Lower leg skin (tissue), 4 donors: ENCODE measurements around the gene FUT2. TPM values are rescaled to one million over a fixed set of nuclear protein-coding genes. Genes with fewer than 3 reads are reported as not detected.
"Not testable (repeated sequence)": the region's sequence is repeated elsewhere in the genome, so short reads cannot be mapped to it uniquely, and the experiment has no call there.

Experiments
- DNase-seq, 2 donors: peaks; one replicate each; pipeline ENCODE4 v3.0.0-alpha.2; 2019; ENCODE audit warnings: low spot score in 2 of 2
- H3K4me3 ChIP-seq: fragments of 200-600 bp; sonication (generic); 2 replicates; pipeline ENCODE4 v1.5.1; 2017; ENCODE audit warnings: mild to moderate bottlenecking, low read depth; ENCODE audit not compliant: poor library complexity, severe bottlenecking
- CTCF ChIP-seq, 3 donors: fragments of 450-650 bp; IDR thresholded peaks; one replicate each; pipeline ENCODE4 v1.5.1; 2016; ENCODE audit warnings: antibody characterized with exemption in 3 of 3, mild to moderate bottlenecking in 3 of 3, moderate library complexity in 2 of 3
- POLR2A ChIP-seq, 2 donors: fragments of 450-650 bp; IDR thresholded peaks; one replicate each; pipeline ENCODE4 v1.6.1; 2016 to 2017; ENCODE audit warnings: antibody characterized with exemption in 2 of 2, mild to moderate bottlenecking in 1 of 2, moderate library complexity in 1 of 2
- WGBS, 2 donors: methylation state at CpG; one replicate each; pipeline ENCODE4 v1.1.5; 2018; 5-methylcytosine and 5-hydroxymethylcytosine counted together
- intact Hi-C: fragments of 100-400 bp; cut with DNase I; formaldehyde crosslinking; loops from one replicate; pipeline ENCODE4 v1.15.0; 2023; ENCODE audit warnings: low total_unique reads
- total RNA-seq, 4 donors: library from RNA; depleted of rRNA; stranded (reverse); fragments of >200 nt; gene quantifications; one replicate each; pipeline ENCODE4 v1.1.0, GENCODE V29; 2016

FUT2 gene
- total RNA-seq, 4 donors from 2014 or later = 8.5 to 14.9 (median 11.5) TPM

- WGBS, 2 donors = 16 to 23% methylated on average over 14 to 23 of the region's 24 CpGs
- TF ChIP-seq CTCF (IDR thresholded peaks at IDR 0.05) (no peak), POLR2A (IDR thresholded peaks at IDR 0.05) (no peak)
Measured at GRCh38 chr19:48716562-48717291, 21.0 kb downstream of the FUT2 start.

GRCh38 chr19:48718106-48718505 lies 22.3 kb downstream of the FUT2 start:
- 95 to 98% methylated on average over 13 of the region's 13 CpGs for WGBS, 2 donors
- H3K4me3 ChIP-seq, DNase-seq, intact Hi-C loops: not testable (repeated sequence)

More at GRCh38 chr19:48716562-48717291, 21.0 kb downstream of the FUT2 start:
- no peak for DNase-seq
- no peak overlapping the region for H3K4me3 ChIP-seq
- intact Hi-C loops = no loop called here

- WGBS, 2 donors = 75 to 79% methylated on average over 15 of the region's 15 CpGs
- TF ChIP-seq CTCF (IDR thresholded peaks at IDR 0.05) = no peak
- no peak for TF ChIP-seq POLR2A (IDR thresholded peaks at IDR 0.05)
- no peak overlapping the region for H3K4me3 ChIP-seq
- no peak for DNase-seq
- intact Hi-C loops = no loop called here
Measured at GRCh38 chr19:48718711-48719231, 23.0 kb downstream of the FUT2 start.

- no peak for DNase-seq
- no peak within 1 kb of the TSS for H3K4me3 ChIP-seq
- WGBS, 2 donors = 75 to 82% methylated on average over 31 to 33 of the region's 33 CpGs
- TF ChIP-seq CTCF (IDR thresholded peaks at IDR 0.05) (no peak), POLR2A (IDR thresholded peaks at IDR 0.05) (no peak)
- intact Hi-C loops = no loop called here
Measured at GRCh38 chr19:48719263-48720171, 23.7 kb downstream of the FUT2 start, which contains the start of gene MAMSTR. Gene MAMSTR (minus strand): TSS chr19:48719725. CDS start chr19:48719031, 694 bp downstream.

GRCh38 chr19:48720251-48720612 lies 24.5 kb downstream of the FUT2 start:
- no peak for DNase-seq
- WGBS, 2 donors = 15 to 24% methylated on average over 12 of the region's 12 CpGs
- no peak for TF ChIP-seq CTCF (IDR thresholded peaks at IDR 0.05)
- TF ChIP-seq POLR2A (IDR thresholded peaks at IDR 0.05) = no peak
- intact Hi-C loops = no loop called here
- H3K4me3 ChIP-seq = no peak overlapping the region
